ENCODE measurements around the gene CYB561A3. TPM values are rescaled to one million over a fixed set of nuclear protein-coding genes. Genes with fewer than 3 reads are reported as not detected.
"Not testable (repeated sequence)": the region's sequence is repeated elsewhere in the genome, so short reads cannot be mapped to it uniquely, and the experiment has no call there.

CYB561A3 gene
- total RNA-seq, 6 experiments from 2014 or later, result 38.7 to 52.8 (median 46.7) TPM

GRCh38 chr11:61384271-61385242, 22.9 kb upstream of the CYB561A3 start:
- no peaks in the 10 kb centered on the region for H3K36me3 Mint-ChIP-seq (ENCODE audit: low read depth)
- no peaks in the 10 kb centered on the region for H3K9me3 Mint-ChIP-seq
- H3K4me1 Mint-ChIP-seq (ENCODE audit: low read depth), result peaks cover 14% of the 10 kb centered on the region
- DNase-seq, result no peak
- no peak overlapping the region for H3K27ac Mint-ChIP-seq
- no peak overlapping the region for H3K4me3 Mint-ChIP-seq
- H3K27me3 Mint-ChIP-seq (ENCODE audit: insufficient read depth), result no peaks in the 10 kb centered on the region; the same call in 1 of the 2 replicates
- TF ChIP-seq CTCF (IDR thresholded peaks at IDR 0.05), result no peak

- H3K36me3 Mint-ChIP-seq (ENCODE audit: low read depth); H3K9me3 Mint-ChIP-seq; H3K27me3 Mint-ChIP-seq (ENCODE audit: insufficient read depth); H3K27ac Mint-ChIP-seq; H3K4me3 Mint-ChIP-seq; DNase-seq: not testable (repeated sequence)
- H3K4me1 Mint-ChIP-seq (ENCODE audit: low read depth), result peaks cover 21% of the 10 kb centered on the region
Measured at GRCh38 chr11:61383859-61384258, 22.2 kb upstream of the CYB561A3 start.

GRCh38 chr11:61380884-61381283, 19.2 kb upstream of the CYB561A3 start:
- Mint-ChIP-seq H3K4me1 (ENCODE audit: low read depth) (peaks cover 46% of the 10 kb centered on the region), H3K36me3 (ENCODE audit: low read depth) (peaks cover 12% of the 10 kb centered on the region), H3K4me3 (no peak overlapping the region), H3K27ac (no peak overlapping the region), H3K9me3 (no peaks in the 10 kb centered on the region), H3K27me3 (ENCODE audit: insufficient read depth) (no peaks in the 10 kb centered on the region)
- no peak for DNase-seq
- no peak for TF ChIP-seq CTCF (IDR thresholded peaks at IDR 0.05)

GRCh38 chr11:61378713-61379313, 17.1 kb upstream of the CYB561A3 start:
- TF ChIP-seq CTCF (IDR thresholded peaks at IDR 0.05), result no peak
- Mint-ChIP-seq H3K9me3 (no peaks in the 10 kb centered on the region; the same call in 1 of the 2 replicates), H3K4me1 (ENCODE audit: low read depth) (peaks cover 38% of the 10 kb centered on the region), H3K4me3 (peak overlapping the region; percentile 38), H3K27me3 (ENCODE audit: insufficient read depth) (no peaks in the 10 kb centered on the region), H3K27ac (peak overlapping the region; percentile 79), H3K36me3 (ENCODE audit: low read depth) (peaks cover 20% of the 10 kb centered on the region)
- peak; percentile 96 for DNase-seq

- peak; percentile 29 for DNase-seq
- Mint-ChIP-seq H3K27me3 (ENCODE audit: insufficient read depth) (no peaks in the 10 kb centered on the region), H3K4me1 (ENCODE audit: low read depth) (peaks cover 38% of the 10 kb centered on the region)
Measured at GRCh38 chr11:61377461-61378160, 15.9 kb upstream of the CYB561A3 start.

More at GRCh38 chr11:61377461-61378160, 15.9 kb upstream of the CYB561A3 start:
- TF ChIP-seq CTCF (IDR thresholded peaks at IDR 0.05), result no peak
- H3K27ac Mint-ChIP-seq, result peak overlapping the region; percentile 79
- peaks cover 26% of the 10 kb centered on the region for H3K36me3 Mint-ChIP-seq (ENCODE audit: low read depth)
- H3K9me3 Mint-ChIP-seq, result no peaks in the 10 kb centered on the region; the same call in 1 of the 2 replicates
- H3K4me3 Mint-ChIP-seq, result peak overlapping the region; percentile 38; the same call in 1 of the 2 replicates
